Measurements from ENCODE around the gene TREML1.
"Not testable (repeated sequence)": the region's sequence is repeated elsewhere in the genome, so short reads cannot be mapped to it uniquely, and the experiment has no call there.

The TREML1 gene, protein sequence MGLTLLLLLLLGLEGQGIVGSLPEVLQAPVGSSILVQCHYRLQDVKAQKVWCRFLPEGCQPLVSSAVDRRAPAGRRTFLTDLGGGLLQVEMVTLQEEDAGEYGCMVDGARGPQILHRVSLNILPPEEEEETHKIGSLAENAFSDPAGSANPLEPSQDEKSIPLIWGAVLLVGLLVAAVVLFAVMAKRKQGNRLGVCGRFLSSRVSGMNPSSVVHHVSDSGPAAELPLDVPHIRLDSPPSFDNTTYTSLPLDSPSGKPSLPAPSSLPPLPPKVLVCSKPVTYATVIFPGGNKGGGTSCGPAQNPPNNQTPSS

DNA sequence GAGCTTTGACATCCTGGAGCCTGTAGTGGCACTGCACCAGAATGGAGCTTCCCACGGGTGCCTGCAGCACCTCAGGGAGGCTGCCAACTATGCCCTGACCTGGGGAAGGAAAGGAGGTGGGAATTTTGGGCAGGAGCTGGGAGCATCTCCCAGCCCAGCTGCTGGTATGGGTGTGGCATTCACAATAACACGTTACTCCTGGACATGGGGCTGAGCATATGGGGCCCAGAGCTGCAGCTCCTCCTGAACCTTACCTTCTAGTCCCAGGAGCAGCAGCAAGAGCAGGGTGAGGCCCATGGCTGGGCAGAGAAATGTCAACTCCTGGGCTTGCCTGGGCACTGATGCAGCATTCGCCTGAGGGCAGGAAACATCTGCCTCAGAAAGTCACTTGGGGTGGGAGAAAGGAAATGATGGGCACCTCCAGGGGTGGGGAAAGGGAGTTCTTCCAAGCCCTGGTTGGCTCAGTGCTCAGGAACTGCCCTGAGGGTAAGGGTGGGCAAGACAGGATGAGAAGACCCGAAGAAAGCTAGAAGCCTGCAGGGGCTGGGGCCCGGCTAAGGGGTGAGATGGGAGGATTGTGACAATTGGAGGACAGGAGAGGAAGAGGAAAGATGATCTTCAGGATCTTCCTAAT, at the start of gene TREML1:
Gene TREML1, minus strand, starts transcription at position 356 of the 634 bp plus-strand sequence. Its CDS starts 59 bp downstream, at position 297.
- DNase-seq: no peak

DNA sequence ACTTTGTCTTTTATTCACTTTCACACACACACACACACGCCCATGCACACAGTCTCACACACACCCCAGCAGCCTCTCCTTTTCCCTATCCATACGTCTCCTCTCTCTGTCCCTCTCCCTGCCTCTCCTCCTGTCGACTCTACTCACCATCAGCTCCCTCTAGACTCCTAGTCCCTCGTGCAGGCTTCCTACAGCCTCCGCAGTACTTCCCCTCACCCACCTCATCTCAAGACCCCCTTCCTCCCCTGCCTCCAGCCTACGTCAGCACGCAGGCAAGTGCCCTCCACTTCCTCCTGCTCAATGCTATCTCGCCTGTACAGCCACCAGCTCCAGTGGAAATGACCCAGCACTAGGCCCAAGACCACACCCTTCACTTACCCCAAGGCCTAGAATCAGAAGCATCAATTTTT, 47.6 kb upstream of the TREML1 start:
- peak in 1 of 2 donors; percentile 43 for DNase-seq

DNA sequence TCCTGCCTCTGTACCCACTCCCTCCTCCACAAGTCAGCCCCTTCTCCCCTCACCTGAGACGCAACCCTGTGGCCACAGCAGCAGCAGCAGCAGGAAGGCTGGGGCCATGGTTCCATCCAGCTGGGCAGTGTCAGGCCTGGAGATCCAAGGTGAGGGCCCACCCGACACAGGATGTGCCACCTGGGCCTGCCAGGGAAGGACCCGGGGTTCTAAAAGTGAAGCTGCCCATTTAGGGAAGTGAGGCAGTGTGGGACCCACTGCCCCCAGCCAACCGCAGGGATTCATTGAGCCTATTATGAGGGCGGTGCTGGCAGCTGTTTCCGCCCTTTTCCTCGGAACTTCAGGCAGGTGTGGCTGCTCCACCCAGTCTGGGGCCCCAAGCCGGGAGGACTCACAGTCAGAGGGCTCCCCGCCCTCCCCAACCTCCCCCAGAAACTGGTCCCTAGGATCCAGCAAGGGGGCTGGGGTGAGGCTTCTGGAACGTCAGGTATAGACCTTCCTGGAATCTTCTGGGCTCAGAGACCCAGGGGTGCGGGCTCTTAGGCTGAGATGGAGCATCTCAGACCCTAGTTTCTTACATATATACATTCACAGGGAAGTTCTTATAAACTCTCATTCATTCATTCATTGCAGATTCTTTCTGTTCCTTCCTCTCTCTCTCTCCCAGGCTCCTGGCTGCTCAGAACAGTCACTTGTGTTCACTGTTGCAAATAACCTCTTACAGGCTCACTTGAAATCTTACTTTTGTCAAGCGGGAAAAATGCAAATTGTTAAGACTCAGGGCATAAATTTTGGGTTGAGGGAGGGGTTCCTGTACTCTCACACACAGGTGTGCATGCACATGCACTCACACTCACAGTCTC, 47.0 kb upstream of the TREML1 start, which contains the start of gene TREML2:
Gene TREML2, minus strand, starts transcription at position 249 of the 863 bp plus-strand sequence. Its CDS starts 141 bp downstream, at position 108.
- peak; percentile 31 to 51 for DNase-seq

DNA sequence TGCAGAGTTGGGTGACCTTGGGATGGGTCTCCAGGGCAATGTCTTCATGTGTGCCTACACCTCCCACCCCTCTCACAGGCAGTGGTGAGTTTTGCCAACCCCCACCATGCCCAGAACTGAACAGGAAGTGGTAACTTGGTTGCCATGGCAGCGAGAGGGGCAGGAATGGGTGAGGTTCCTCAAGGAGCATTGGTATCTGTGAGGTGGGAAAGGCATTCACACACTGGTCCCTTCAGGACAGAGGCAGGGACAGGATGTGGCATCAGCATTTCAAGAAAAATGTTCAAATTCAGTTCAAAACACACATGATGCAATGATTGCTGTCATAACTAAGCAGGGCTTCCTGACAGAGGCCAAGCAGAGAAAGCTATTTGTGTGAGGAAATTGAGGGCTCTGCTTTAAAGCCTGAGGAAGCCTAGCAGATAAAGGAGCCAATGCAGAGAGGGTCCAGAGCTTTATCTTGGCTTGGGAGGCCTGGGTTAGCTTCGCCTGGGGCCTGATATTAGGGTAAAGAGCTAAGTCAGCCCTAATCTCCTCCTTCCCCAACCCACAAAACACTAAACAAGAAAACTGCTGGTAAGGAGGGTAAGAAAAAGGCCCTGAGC, 46.3 kb upstream of the TREML1 start:
- DNase-seq: peak; percentile 76 to 78

DNA sequence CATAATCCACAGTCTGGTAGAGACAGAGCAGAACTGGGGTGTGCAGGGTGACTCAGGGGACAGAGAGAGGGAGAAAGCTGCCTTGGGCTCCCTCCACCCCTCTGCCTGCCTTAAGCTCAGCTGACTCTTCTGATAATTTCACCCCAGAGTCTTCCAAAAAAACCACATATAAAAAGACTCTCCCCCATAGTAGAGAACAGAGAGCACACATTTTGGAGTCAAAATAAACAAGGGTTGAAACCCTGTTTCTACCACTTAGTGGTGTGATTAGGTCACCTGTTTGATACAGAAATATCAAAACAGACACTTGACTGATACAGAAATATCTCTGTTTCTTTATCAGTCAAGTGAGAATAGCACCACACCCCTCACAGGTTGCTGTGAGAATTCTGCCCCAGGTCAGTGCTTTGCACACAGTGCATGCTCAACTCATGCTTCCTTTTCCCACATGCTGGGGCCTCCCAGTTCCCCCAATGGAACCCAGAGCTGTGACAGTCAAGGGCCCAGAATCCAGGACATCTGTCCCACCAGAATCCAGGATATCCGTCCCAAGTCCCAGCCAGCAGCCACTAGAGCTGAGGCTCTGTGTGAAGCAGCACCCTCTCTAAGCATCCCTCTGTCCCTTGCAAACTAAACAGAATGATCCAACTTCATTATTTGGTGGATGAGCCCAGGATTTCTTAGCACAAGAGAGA, 45.6 kb upstream of the TREML1 start:
- peak; percentile 24 to 33 for DNase-seq

DNA sequence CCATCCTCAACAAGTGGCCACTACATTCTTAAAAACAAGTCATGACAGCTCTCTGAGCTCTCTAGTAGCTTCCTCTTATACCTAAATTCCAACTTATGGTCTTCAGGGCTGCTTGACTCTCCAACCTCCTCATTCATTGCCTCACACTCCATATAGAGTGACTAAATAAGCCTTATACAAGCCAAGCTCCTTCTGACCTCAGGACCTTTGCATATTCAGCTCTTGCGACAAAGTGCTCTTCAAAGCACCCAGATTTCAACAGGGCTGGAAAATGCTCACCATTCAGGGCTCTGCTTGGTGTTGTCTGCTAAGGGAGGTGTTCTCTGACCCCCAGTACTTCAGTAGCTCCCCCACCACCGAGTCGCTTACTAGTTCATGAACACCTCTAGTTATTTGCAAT, 43.1 kb upstream of the TREML1 start:
- DNase-seq: no peak

DNA sequence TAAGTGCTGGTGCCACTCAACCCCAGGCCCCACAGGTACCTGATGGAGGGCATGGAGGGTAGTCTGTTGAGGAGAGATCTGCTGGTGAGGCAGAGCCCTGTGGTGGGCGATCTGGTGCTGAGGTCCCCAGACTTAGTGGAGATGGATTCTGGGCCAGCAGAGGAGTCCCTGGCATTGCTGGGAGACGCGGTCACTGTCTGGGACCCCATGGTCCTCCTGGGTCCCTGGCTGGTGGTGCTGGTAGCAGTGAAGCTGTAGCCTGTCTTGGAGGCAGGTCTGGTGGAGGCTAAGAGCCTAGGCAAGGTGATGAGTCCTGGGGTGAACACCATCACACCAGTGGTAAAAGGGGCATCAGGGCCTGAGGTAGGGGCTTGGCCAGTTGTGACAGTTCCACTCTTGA, 40.2 kb upstream of the TREML1 start:
- no peak for DNase-seq

DNA sequence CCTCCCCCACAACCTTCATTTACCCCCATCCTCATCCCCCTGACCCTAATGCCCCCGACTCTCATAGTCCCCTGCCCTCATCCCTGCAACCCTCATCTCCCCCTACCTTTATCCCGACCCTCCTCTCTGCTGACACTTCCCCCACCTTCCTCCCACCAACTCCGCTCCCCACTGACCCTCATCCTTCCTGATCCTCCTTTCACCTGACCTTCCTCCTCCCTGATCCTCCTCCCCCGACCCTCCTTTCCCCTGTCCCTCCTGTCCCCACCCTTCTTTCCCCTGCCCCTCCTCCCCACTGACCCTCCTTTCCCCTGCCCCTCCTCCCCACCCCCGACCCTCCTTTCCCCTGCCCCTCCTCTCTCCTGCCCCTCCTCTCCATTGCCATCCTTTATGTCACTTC, 39.7 kb upstream of the TREML1 start:
- no peak for DNase-seq

DNA sequence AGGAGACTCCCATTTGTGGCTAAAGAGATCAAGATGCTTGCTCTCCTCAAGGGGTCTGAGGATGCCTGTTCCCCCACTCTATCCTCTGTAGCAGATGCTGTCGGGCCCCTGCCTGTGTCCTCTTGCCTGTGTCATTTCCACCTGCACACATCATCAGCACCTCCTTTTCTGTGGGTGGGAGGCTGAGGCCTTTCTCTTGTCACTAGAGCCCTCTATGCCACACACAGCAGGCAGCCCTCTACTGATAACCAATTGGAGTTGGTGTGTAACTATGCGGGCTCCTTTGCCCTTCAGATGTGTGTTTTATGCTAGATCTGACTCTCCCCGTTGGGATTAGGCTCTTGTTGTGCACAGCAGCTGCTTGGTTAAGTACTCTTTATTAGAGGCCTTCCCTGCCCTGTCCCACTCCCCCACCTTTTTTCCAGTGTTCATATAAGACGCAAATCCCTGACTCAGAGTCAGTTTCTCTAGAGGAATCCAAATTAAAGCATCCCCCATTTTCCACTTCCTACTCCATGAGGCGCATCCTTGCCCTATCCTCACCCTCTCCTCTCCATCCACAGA, 39.1 kb upstream of the TREML1 start:
- no peak for DNase-seq

DNA sequence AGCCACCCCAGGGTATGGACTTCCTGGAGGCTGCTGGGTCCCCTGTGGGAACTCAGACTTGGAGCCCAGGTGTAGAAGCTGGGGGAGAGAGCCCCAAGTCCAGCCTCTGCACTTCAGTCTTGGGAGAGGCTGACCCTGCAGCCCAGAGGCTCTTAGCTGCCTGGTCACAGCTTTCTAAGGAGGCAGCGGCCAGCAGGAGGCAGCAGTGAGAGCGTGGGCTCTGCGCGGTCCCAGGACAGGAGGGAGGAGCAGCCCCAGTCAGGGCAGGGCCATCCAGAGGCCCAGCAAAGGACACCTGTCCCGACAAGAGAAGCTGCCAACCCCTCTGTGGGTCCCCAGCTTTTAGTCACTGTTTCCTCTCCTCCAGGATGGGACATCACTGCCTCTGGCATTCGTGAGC, 37.4 kb upstream of the TREML1 start:
- peak; percentile 34 to 44 for DNase-seq

DNA sequence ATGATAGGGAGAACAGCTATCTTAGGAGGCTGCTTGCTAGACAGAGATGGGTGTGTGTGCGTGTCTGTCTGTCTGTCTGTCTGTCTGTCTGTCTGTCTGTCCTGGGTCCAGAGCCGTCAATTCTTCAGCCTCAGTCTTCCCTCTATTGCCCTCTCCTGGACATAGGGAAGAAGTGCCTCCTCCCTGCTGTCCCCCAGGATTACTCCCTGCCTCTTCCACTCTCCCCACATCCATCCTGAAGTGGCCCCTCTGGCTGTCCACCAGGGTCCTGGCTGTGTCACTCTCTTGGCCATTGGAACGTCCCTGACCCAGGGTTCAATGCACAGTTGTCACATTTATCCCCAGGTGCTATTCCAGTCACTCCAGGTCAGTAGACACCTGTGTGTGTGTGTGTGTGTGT, 36.6 kb upstream of the TREML1 start:
- no peak for DNase-seq

DNA sequence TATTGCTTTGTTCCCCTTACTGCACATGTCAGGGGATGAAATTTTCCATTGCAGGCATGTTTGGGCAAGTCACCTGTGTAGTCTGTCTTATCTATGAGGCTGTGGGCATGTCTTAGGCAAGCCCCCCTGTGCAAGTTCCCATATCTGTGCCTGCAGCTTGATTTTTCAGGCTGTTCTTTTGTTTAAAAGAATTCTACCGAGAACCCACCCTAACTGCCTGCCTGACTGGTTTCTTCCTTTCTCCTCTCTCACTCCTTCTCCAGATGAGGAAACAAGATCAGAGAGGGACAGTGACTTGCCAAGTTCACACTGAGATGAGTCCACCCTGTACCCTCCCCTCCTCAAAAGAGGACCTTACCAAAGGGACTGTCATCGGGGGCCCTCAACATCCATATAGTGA, 35.8 kb upstream of the TREML1 start:
- DNase-seq: no peak

DNA sequence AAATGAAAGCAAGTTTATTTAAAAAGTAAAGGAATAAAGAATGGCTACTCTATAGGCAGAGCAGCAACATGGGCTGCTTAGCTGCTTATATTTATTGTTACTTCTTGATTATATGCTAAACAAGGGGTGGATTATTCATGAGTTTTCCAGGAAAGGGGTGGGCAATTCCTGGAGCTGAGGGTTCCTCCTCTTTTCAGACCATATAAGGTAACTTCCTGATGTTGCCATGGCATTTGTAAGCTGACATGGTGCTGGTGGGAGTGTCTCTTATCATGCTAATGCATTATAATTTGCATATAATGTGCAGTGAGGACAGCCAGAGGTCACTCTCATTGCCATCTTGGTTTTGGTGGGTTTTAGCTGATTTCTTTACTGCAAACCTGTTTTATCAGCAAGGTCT, 34.9 kb upstream of the TREML1 start:
- DNase-seq: not testable (repeated sequence)

DNA sequence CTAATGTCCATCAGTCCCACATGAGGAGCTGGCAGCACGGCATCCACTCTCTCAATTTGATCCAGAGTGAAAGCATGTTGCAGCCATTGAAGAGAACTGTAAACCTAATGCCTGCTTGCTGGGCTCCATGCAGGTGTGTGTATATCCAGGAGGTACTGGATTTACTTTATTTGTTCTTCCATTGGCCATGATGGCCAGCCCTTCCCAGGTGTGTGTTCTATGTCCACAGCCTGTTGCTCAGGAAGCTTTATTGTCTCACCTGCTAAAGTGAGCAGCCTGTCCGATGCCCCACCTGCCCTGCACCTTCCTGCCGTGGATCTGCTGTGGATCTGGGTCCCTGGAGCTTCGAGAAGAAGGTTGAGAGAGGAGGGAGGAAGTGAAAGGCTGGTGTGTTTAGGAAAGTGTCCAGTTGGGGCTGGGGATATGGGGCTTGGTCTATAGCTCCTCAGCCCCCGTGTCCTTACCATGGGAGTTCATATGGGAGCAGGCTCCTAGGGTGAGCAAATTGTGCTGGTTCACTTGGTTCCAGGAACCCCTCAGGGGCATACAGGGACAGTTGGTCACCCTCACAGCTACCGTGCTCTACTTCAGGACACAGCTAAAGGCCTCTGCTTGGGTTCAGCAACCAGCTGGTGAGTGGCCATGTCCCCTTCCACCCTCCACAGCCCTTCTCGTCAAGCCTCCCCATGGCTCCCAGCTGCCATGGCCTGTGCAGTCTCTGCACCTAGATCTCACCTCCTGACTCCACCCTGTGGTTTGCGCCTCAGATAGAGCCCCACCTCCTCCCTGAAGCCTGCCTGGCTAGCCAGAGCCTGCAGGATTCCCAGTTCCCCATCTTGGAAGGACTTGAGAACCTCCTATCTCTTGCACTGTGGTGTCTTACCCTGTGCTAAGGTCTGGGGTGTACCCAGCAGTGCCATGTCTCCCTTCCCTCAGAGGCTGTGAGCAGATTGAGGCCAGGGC, 34.1 kb upstream of the TREML1 start:
- DNase-seq: no peak

DNA sequence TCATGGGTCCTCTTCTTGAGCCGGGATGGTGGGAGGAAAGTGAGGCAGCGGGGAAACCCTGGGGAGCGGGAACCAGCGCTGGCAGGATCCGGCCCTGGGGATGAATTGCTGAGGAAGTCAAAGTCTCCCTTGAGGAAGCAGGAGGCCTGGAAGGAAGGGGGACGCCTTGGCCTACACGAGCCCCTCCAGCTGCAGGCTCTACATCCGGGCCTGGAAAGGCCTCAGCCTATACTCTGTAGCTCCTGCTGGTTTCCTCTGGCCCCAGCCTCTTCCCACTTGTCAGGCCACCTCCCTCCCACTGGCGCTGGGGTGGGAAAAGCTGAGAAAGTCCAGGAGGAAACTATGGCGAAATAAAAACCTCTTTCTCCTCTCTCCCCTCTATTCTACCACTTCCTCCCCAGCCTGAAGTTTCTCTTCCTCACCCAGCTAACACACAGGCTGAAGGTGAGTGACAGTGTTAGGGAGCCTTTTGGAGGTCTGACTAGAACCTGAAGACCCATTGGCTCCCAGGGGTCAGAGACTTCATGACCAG, 31.9 kb upstream of the TREML1 start:
- DNase-seq: no peak

DNA sequence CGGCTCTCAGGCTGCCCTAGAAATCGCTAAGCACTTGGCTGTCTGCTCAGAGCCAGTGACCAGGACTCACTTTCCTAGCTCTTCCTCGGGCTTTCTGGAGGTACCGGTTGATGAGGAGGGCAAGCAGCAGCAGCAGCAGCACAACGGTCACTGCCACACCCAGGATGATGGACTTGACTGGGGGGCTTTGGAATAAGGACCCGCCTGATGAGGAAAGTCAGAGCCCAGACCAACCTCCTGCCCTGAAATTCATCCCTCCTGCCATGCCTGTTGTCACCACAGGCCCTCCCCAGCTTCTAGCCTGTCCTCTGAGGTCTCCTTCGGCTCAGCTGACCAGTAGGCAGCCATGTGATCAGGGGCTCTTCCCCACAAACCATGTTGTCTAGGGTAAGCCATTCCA, 30.6 kb upstream of the TREML1 start:
- DNase-seq: no peak

DNA sequence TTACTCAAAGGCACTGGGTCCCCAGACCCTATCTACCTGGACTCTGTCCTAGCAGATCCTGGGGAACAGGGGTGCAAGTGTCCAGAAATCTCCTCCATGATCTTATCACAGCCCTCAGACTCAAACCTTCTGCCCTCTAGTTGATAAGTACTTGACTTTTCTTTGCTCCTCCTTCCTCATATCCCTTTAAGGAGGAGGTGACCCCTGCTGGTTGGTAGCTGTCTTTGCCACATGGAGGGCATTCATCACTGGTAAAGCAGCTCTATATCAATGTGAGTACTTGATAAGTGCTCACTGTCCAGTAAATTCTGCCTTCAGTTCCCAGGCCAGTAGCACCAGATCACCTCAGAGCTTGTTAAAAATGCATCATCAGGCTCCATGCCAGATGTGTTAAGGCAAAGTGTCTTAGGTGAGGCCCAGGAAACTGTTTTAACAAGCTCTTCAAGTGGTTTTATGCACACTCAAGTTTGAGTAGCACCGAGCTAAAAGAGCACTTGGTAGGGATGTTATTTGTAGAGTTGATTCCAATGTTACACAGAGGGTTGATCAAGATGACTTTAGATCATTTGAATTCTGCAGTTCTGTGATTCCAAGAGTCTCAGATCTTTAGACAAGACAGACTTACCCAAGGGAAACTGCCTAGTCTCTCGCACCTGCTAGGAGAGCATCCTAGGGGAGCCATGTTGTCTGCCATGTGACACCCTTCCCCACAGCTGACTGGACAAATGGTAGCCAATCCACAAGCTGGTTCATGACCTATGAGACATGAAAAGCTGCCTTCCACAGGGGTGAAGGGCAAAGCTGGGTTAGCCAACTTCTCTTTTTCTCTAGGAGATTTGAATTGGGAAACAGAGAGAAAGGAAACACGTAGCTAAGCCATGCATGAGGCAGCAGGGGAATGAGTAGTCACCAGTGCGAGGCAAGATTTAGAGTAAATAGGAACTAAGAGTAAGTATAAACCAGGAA, 28.2 kb upstream of the TREML1 start:
- DNase-seq: peak; percentile 69 to 71

DNA sequence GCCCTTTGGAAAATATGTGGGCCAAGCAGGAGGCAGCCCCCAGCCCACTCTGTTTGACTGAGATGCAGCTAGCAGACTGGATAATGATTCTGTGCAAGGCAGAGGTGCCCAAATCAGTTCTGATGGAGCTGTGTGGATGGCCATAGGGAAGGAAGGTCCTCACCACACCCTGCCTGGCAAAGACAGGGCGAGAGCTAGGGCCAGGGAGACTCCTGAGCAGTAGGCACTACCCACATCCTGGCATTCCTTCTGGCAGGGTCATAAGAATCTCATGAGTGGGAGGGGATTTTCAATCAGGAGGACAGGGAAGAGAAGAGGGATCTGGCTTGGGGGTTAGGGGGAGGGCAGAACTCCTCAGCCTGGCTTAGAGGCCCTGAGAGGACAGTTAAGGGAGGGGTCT, 27.4 kb upstream of the TREML1 start:
- DNase-seq: no peak

DNA sequence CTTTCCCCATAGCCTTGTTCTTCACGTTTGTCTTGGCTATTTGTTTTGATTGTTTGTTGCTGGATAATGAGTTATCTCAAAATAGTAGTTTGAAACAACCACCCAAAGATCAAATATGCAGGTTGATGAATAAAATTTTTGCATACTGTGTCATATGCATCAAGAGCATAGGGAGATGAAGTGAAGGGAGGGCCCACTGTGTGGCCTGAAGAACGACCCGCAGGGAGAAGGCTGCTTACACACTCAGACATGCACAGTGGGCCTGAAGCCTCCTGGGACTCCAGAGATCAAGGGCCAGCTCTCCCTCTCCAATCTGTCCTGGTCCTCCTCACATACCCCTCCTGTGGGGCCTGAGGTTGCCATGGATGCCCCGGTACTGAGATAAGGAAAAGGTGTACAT, 25.0 kb upstream of the TREML1 start:
- DNase-seq: no peak

All from CD4-positive, alpha-beta T cell treated with Interleukin-1 beta for 1 hour (primary cell).